Fibroblast of skin of left quadriceps (primary cell): ENCODE results near the gene TRPC5OS.

Experiments
- DNase-seq, 2 experiments: peaks; one replicate each; pipeline ENCODE4 v3.0.0-alpha.2; 2013; ENCODE audit warnings: low read depth in 2 of 2

TRPC5OS gene

DNA sequence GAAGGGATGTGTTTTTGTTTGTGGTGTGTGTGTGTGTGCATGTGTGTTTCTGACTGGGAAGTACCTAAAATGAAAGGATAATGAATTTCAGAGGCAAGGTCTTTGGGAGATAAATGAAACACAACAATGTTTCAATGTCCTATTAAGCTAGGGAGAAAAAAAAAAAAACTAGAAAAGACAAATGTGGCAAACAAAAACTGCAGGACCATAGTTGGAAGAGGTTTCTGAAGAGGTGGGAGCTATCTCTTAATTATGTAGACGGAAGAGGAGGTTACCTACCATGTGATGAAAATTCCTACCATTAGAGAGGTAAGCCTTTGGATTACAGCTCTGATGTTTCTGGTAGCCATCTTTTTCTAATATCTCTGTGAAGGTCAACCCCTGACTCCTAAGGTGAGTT is at the start of gene TRPC5OS:
Gene TRPC5OS (plus strand): TSS at position 301 of the 400 bp plus-strand sequence. CDS start 25,669 bp downstream, outside the sequence.
- no peak for DNase-seq

DNA sequence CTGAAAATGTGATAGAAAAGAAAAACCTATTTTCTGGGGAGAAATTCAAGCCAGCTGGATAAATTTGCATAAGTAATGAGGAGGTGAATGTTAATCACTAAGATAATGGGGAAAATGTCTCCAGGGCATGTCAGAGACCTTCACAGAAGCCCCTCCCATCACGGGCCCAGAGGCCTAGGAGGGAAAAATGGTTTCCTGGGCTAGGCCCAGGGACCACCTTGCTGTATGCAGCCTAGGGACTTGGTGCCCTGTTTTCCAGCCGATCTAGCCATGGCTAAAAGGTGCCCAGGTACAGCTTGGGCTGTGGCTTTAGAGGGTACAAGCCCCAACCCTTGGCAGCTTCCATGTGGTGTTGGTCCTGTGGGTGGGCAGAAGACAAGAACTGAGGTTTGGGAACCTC is 46.6 kb upstream of the TRPC5OS start:
- DNase-seq, result no peak

DNA sequence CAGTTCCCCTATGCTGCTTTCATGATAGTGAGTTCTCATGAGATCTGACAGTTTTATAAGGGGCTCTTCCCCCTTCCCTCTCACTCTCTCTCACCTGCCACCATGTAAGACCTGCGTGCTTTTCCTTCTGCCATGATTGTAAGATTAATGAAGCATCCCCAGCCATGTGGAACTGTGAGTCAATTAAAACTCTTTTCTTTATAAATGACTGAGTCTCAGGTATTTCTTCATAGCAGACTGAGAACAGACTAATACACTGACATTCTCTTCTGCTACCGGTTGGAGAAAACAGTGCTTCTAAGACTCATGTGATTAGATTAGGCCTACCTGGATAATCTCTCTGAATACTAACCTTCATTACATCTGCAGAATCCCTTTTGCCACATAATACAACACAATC is 45.4 kb upstream of the TRPC5OS start:
- DNase-seq, result no peak

DNA sequence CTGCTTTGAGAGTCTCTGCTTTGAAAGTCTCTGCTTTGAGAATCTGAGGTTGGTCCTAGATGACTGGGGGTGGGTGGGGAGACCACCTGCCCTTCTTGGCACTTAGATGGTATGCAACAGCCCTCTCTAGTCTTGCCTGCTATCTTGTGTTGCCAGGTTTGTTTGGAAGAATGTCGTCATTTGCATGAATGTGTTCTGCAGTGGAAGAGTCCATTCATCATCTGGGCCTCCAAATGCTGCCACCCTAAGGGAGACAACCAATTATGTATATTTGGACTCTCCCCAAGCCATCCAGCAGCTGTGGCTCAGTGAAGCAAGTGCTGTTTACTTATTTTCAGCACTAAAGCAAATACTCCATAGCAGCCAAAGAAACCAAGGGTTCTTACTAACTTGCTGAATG is 44.6 kb upstream of the TRPC5OS start:
- DNase-seq, result no peak

DNA sequence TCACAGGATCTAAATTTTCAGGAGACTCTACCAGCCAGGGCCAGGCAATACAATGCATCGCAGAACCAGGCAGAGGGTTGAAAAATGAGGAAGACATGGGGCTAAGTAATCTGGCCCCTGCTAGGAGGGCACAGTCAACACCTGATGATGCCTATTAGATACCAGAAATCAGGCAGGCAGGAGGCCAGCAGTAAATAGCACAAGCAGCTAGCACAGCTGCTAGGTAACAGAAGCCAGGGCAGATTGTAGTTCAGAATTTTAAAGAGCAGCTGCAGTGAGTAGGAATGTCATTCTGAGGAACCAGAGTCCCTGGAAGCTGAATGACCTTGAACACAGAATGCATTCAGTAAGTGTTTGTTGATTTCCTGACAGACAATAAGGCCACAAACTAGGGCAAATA is 38.8 kb upstream of the TRPC5OS start:
- no peak for DNase-seq

DNA sequence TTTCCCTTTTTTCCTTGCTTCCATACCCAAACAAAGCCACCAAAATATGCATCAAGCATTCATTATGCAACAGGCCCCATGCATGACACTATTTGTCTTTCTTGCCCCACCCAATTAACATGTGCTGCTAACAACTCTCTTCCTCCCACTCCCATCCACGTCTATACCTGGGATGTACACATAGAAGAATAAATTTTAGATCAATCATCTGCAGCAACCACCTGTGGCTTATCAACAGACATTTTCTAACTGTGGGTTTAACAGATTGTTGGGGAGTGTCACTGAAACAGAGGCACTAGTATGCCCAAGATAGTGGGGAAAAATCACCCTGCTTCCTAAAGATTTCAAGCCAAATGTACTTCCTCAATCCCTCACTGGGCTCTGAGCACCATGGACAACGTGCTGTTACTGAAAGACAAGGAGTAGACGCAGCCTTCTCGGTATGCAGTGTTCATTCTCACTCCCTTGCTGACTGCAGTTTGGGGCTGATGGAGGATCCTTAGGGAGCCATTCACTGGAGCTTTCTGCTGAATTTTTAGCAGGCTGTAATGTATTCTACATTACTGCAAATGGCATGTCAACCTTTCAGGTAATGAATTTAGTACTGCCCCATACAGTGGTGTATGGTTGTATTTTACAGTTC is 28.4 kb upstream of the TRPC5OS start:
- DNase-seq, result no peak

DNA sequence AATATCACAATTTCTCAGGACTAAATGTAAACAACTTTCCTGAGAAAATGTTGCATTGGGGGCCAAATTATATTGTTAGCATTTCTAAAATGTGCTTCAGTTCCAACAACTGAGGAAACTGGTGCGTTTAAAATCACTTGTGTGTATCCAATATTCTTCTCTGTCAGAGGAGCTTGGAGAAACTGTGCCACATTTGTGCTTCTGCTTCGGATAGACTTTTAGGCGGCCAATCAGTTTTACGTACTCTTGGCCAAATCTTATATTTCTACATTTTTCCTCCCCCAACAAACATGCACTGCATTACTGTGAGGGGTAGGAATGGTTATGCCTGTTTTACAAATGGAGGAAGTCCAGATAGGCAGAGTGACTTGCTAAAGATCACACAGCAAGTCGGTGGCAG is 27.4 kb upstream of the TRPC5OS start:
- DNase-seq, result no peak

DNA sequence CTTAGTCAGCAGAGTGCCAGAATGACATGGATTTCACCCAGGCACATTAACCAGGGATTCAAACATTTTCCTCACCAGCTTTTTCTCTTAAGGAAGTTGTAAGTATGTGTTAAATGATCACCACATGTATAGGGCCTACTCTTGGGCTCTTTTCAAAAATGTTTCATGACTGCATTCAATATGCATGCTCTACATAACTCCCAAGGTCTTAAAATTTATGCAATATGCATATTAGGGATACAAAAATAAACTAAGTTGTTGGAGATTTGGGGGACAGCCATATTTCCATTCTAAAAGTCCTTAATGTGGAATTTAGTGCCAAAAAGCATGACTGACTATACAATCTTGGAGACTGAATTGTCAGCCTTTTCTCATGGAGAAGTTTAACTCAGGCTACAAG is 25.0 kb upstream of the TRPC5OS start:
- peak; percentile 4 to 6 for DNase-seq

DNA sequence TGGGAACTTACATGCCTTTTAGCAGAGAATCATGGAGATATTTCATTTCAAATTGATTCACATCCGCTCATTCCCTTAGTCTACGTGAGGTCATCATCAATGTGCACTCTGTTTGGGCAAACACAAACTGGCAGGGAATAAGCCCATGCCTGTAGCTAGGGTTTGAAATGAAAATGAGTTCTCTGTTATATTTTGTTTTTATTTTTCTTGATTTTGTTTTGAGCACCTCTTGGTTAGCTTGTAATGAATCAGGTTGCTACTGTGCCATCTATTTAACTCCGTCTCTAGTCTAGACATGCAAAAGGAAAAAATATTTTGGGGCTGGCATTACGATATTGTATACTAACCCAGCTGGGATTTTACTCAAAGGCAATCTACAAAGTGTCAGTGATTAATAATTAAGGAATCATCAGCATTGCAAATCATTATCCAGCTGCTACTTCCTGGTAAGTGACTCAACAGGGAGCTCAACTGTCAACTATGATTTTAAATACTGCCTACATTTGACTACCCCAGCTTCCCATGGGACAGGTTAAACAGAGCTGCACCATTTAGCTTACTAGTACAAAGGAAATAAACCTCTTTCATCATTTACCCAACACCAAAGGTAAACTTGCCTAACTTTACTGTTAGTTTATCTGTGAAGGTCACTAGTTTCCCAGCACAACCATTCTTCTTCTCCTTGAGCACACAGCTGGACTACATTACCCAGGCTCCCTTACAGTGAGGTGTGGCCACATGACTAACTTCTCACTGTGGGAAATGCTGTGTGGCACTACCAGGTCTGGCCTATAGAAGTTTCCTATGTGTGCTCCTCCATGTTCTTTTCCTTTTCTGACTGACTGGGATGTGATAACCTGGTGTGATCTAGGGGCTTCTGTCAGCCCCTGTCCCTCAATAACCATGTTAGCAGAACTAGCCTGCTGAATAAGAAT is 21.2 kb upstream of the TRPC5OS start:
- no peak for DNase-seq

DNA sequence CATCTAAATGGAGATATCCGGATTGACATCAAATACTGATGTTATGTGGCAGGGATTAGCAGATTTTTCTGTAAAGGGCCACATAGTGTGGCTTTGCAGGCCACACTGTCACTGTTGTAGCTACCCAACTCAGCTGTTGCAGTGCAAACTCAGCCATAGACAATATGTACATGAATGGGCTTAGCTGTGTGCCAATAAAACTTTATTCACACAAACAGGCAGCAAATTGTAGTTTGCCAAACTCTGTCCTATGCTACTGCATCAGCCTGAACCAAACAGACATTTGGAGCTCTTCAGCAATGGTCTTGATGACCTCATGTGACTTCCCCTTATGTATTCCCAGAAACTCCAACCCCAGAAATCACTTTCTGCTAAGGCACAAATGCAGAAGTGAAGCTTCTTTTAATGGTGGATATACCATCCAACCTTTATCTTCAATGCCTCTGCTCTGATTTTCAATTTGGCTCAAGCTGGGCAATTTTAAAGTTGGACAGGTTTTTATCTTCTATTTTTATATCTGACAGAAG is 18.4 kb upstream of the TRPC5OS start:
- DNase-seq, result no peak

DNA sequence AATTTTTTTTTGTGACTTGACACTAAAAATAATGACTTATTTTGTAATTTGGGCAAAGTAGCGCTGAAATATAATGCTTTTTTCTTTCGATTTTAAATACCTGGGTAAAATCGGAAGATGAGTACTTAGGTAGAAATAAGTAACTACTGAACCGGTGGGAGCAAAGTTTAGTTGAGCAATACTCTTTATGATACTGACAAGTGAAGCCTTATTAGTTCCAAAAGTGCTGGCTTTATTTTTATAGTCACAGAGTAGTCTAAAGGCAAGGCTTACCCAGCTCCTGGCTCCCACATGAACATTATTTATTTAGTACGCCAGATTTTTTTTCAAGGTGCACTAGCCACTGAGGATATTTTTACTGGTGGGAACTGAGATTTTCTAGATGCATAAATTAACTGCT is 14.4 kb upstream of the TRPC5OS start:
- DNase-seq, result no peak

DNA sequence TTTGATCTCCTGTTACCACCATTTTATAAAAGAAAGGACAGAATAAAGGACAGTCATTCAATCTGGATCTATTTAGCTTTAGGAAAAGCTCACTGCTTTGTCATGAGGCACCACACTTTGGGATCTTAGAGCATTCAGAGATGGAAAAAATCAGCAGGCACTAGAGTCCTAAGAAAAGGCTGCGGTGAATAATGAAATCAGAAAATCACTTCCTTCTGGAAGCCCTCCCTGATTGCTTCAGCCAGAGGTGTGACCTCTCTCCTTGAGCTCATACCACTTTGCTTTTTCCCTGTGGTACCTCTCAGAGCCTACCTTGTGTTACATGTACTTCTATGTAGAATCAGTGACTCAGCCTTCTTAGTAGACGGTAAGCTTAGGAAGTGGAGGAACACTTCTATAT is 8.7 kb upstream of the TRPC5OS start:
- DNase-seq, result no peak

DNA sequence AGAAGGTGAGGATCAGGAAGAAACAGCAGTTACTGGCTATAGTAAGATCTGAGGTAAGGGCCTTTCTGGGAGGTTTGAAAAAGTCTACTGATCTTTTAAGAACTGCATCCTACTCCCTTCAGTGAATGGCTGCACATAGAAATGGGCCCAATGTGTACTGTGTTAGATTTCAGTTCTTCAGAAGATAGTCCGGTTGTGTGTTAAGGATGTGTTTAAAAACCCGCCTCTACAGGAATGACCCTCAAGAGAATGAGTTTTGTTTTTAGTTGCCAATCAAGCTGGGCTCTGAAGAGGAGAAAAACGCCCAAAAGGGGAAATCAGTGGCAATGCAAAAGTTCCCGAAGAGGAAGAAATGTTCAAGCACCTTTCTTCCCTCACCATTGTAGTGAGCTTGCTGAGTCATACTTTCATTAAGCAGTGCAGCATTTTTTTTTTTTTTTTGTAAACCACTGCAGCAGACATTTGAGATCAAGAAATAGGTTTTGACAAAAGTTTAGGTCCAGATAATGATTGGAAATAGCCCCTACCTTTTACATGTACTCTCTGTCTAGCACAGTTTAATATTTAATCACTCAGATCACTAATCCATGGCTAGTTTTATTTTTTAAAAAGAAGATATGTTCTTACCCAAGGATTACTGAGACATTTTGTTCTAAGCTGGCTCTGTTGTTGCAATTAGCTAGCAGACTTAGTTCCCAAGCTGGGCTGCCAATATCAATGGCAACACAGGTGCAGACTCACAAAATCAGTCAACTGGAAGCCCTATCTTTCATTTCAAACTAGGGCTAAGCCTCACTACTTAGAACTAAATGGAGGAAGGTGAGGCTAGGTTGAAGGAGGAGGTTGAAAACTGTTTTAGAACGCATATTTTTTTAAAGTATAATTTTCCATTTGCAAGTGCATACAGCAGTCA is 7.0 kb upstream of the TRPC5OS start:
- DNase-seq, result no peak

DNA sequence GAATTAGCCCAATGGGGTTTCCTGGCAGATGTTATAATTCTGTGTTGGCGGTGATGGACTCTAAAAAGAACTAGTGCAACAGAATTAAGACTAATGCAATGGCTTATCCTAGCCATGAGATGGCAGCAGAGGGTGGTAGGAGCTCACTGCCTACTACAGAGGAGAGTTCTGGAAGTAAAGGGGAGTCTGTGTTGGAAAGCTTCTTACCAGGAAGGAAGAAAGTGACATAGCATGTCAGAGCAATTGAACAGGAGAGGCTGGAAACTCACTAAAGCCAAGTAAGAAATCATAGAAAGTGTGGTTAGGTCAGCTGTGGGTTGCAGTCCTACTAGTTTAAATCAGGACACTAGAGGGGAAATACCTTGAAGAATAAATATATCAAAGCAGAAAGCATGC is 6.3 kb upstream of the TRPC5OS start:
- peak; percentile 15 to 22 for DNase-seq

DNA sequence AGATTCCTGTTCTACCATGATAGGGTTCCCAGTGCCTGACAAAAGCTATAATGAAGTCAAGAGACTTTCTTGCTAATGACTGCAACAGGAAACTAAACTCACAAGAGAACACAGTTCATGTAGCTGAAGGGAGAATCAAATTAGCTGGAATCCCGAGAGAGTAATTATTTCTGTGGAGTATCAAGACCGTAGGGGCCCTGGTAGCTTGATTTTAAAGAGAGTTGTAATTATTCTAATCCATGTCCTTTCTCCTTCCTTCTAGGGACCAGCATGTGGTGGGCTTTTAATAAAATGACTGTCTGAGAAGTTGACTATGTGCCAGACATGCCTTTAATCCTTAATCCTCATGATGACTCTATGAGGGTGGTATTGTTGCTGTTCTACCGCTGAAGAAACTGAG is 1.7 kb upstream of the TRPC5OS start:
- no peak for DNase-seq

DNA sequence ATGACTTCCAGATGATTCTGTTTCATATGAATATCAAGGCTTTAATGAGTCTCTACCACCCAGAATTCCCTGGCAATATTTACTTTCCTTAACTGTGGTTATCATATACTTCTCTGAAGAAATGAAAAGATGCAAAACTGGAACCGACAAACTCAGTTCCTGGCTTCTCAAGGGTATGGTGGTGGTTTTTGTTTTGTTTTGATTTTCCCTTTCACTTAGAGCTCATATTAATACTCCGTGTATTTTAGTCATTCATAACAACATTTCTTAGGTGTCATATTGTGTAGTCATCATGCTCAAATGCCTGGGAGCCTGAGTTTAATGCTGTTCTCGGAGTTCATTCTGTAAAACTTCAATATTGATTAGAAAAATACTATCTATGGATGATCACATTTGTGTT is 665 bp downstream of the TRPC5OS start:
- no peak for DNase-seq

DNA sequence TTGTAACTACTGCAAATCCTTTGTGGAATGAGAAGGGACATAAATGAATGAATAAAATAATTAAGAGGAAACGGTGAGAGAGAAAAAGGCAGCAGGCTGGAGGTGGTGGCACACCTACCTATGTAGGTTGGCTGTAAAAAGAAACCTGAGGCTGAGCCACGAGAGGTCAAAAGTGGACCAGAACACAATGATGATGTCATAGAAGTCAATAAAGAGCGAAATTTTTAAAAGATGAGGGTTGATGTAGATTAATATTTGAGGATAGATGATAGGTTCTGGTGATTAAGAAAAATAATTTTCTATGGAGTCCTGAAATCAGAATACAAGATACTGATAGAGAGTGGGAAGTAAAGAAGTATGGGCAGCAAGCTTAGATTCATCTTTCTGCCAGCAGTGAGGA is 1.7 kb downstream of the TRPC5OS start:
- DNase-seq, result no peak

DNA sequence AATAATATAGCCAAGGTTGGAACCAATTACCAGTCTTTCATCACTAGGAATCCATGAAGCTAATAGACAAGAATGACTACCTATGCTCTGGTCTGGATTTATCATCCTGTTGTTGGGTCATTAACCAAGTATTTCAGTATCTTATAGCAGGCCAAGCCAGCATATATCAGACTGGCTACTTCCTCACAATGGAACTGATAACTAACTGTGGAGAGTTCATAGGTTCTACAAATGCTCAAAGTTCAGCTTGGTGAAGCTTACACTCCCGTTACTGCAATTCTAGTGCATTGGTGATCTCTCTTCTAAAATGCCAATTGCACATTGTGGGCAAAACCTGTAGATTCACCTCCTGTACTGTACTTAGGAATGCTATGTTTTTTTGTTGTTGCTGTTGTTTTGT is 4.8 kb downstream of the TRPC5OS start:
- no peak for DNase-seq

DNA sequence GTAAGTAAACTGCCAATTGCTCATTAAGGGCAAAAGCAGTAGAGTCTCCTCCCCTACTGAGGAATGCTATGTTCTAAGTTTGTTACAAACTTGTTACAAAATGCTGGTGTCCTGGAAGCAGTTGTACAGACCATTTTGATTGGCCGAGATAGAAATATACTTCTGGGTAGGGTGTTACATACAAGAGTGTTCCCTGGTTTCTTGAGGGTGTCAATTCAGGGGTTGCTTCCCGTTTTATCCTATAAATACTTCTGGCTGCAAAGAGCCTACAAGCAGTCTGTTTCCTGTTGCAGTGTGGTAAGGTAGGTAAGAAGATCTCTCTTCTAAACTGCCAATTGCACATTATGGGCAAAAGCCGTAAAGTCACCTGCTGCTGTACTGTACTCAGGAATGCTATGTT is 5.7 kb downstream of the TRPC5OS start:
- DNase-seq, result no peak

DNA sequence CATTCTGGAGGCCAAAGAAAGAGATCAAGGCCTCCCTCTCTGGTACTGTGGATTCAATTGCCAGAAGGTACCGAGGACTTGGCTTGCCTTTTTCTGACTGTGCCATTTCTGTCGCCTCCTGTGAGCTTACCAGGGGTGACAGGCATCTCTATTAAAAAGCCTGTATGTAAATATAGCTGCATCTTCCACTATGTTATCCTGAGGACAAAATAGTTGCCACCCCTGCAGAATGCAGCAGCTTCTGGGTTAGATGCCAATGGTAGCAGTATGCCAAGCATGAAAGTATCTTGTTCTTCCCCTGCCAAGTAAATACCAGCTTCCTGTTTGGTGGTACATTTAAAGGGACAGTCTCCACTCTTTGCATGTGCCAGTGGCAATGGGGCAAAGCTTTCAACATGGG is 10.7 kb downstream of the TRPC5OS start:
- no peak for DNase-seq

DNA sequence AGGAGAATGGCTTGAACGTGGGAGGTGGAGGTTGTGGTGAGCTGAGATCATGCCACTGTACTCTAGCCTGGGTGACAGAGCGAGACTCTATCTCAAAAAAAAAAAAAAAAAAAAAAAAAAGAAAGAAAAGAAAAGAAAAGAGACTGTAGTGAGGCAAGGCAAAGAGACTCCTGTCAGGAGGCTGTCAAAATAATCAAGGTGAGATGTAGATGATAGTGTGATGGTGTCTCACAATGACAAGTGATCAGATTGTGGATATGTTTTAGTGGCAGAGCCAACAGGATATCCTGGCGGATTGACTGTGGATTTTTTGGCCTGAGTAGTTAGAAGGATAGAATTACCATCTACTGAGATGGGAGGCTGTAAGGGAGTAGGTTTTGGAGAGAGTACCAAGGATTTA is 12.6 kb downstream of the TRPC5OS start:
- DNase-seq, result no peak

DNA sequence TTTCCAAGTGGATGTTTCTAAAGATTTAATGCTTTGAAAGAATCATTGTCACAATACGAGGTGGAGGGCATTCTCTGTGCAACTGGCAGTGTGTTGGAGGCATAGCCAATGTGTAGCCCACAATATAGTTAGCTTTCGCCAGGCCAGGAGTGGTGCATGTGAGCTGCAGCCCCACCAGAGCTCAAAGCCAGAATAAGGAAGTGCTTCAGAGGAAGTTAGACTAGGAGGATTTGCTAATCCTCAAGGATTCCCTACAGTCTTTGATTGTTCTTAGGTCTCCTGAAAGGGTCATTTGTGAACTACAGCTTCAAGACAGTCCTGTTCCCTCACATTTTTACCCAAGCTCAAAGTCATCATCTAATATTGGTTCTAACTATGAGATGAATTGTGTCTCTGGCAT is 16.4 kb downstream of the TRPC5OS start:
- no peak for DNase-seq
